ENCODE data around the gene AFG1L.

- TF ChIP-seq, protein P1, sequence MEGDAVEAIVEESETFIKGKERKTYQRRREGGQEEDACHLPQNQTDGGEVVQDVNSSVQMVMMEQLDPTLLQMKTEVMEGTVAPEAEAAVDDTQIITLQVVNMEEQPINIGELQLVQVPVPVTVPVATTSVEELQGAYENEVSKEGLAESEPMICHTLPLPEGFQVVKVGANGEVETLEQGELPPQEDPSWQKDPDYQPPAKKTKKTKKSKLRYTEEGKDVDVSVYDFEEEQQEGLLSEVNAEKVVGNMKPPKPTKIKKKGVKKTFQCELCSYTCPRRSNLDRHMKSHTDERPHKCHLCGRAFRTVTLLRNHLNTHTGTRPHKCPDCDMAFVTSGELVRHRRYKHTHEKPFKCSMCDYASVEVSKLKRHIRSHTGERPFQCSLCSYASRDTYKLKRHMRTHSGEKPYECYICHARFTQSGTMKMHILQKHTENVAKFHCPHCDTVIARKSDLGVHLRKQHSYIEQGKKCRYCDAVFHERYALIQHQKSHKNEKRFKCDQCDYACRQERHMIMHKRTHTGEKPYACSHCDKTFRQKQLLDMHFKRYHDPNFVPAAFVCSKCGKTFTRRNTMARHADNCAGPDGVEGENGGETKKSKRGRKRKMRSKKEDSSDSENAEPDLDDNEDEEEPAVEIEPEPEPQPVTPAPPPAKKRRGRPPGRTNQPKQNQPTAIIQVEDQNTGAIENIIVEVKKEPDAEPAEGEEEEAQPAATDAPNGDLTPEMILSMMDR (IDR thresholded peaks at IDR 0.05), result no peak
- no peak for TF ChIP-seq POLR2A (IDR thresholded peaks at IDR 0.05)
Measured at GRCh38 chr6:108287373-108287772, 7.5 kb upstream of the AFG1L start.
